Mesenchymal stem cell (in vitro differentiated cells and primary cell): ENCODE results near the gene RPS14.

Experiments used
- DNase-seq: peaks from one replicate; pipeline ENCODE4 v3.0.0-alpha.2; 2013
- H2AFZ ChIP-seq: one replicate; pipeline ENCODE4 v1.6.1; 2013; ENCODE audit warnings: low read depth, mild to moderate bottlenecking, control low read depth, inconsistent platforms, low read length, moderate library complexity
- H2AK5ac ChIP-seq: 2 replicates; pipeline ENCODE4 v1.6.1; 2013; ENCODE audit warnings: low read length, moderate library complexity, mild to moderate bottlenecking, inconsistent platforms; ENCODE audit not compliant: severe bottlenecking
- H2BK120ac ChIP-seq: one replicate; pipeline ENCODE4 v1.6.1; 2013; ENCODE audit warnings: low read depth, mild to moderate bottlenecking, inconsistent platforms, low read length, moderate library complexity
- H2BK12ac ChIP-seq, 2 experiments: one replicate each; pipeline ENCODE4 v1.6.1; 2013; ENCODE audit warnings: inconsistent platforms in 2 of 2, low read length in 2 of 2, mild to moderate bottlenecking in 2 of 2, moderate library complexity in 2 of 2, control low read depth in 1 of 2
- H2BK15ac ChIP-seq: one replicate; pipeline ENCODE4 v1.6.1; 2013; ENCODE audit warnings: mild to moderate bottlenecking, low read depth, inconsistent platforms; ENCODE audit not compliant: poor library complexity, severe bottlenecking
- H2BK5ac ChIP-seq: 2 replicates; pipeline ENCODE4 v1.6.1; 2013; ENCODE audit warnings: low read depth, mild to moderate bottlenecking, low read length, control low read depth, inconsistent platforms; ENCODE audit not compliant: poor library complexity, severe bottlenecking
- H3K14ac ChIP-seq, 2 experiments: one replicate each; pipeline ENCODE4 v1.6.1; 2013; ENCODE audit warnings: inconsistent platforms in 2 of 2, low read length in 2 of 2, control low read depth in 1 of 2, mild to moderate bottlenecking in 1 of 2, moderate library complexity in 1 of 2
- H3K18ac ChIP-seq, 2 experiments: one replicate each; pipeline ENCODE4 v1.6.1; 2013; ENCODE audit warnings: inconsistent platforms in 2 of 2, low read length in 2 of 2, control low read depth in 1 of 2, low read depth in 1 of 2, mild to moderate bottlenecking in 1 of 2
- H3K23ac ChIP-seq, 2 experiments: one replicate each; pipeline ENCODE4 v1.6.1; 2013; ENCODE audit warnings: inconsistent platforms in 2 of 2, low read length in 2 of 2, mild to moderate bottlenecking in 2 of 2, moderate library complexity in 2 of 2, control low read depth in 1 of 2
- H3K27ac ChIP-seq: 2 replicates; pipeline ENCODE4 v1.5.1; 2013; ENCODE audit warnings: mild to moderate bottlenecking, moderate library complexity, low read length, control low read depth, inconsistent platforms; ENCODE audit not compliant: poor library complexity, severe bottlenecking
- H3K27me3 ChIP-seq, 2 experiments: 2 replicates each; pipeline versions ENCODE4 v1.6.1 to v1.7.0; 2013; ENCODE audit warnings: low read length in 2 of 2, mild to moderate bottlenecking in 2 of 2, moderate library complexity in 2 of 2, control low read depth in 1 of 2, inconsistent platforms in 1 of 2; ENCODE audit not compliant: control insufficient read depth in 1 of 2, insufficient read depth in 1 of 2
- H3K36me3 ChIP-seq, 2 experiments: 2 replicates each; pipeline versions ENCODE4 v1.6.1 to v1.7.0; 2013; ENCODE audit warnings: low read length in 2 of 2, control low read depth in 1 of 2, inconsistent platforms in 1 of 2, low read depth in 1 of 2, mild to moderate bottlenecking in 1 of 2; ENCODE audit not compliant: insufficient read depth in 2 of 2, control insufficient read depth in 1 of 2
- H3K4ac ChIP-seq, 2 experiments: one replicate each; pipeline ENCODE4 v1.6.1; 2013; ENCODE audit warnings: inconsistent platforms in 2 of 2, low read length in 2 of 2, mild to moderate bottlenecking in 2 of 2, moderate library complexity in 2 of 2, control low read depth in 1 of 2, low read depth in 1 of 2
- H3K4me1 ChIP-seq: 2 replicates; pipeline ENCODE4 v1.6.1; 2013; ENCODE audit warnings: low read depth, low read length, control low read depth; ENCODE audit not compliant: control insufficient read depth, insufficient read depth
- H3K4me2 ChIP-seq: 2 replicates; pipeline ENCODE4 v1.6.1; 2013; ENCODE audit warnings: low read length, mild to moderate bottlenecking, inconsistent platforms; ENCODE audit not compliant: poor library complexity, severe bottlenecking
- H3K4me3 ChIP-seq, 2 experiments: 2 replicates each; pipeline versions ENCODE4 v1.5.1 to v1.7.0; 2013; ENCODE audit warnings: low read length in 2 of 2, mild to moderate bottlenecking in 2 of 2, control low read depth in 1 of 2, low read depth in 1 of 2; ENCODE audit not compliant: insufficient read depth in 1 of 2
- H3K79me1 ChIP-seq: replicated peaks from 2 replicates; pipeline ENCODE4 v1.6.1; 2013; ENCODE audit warnings: mild to moderate bottlenecking, control low read depth, low read length, inconsistent platforms; ENCODE audit not compliant: poor library complexity, severe bottlenecking
- H3K9ac ChIP-seq: 2 replicates; pipeline ENCODE4 v1.7.0; 2013; ENCODE audit warnings: mild to moderate bottlenecking, low read length, moderate library complexity
- H3K9me3 ChIP-seq: 2 replicates; pipeline ENCODE4 v1.7.0; 2013; ENCODE audit warnings: mild to moderate bottlenecking, low read length; ENCODE audit not compliant: control insufficient read depth
- H4K8ac ChIP-seq: one replicate; pipeline ENCODE4 v1.6.1; 2013; ENCODE audit warnings: inconsistent platforms, mild to moderate bottlenecking, low read length, moderate library complexity
- H4K91ac ChIP-seq: one replicate; pipeline ENCODE4 v1.6.1; 2013; ENCODE audit warnings: mild to moderate bottlenecking, low read length, inconsistent platforms
- WGBS: methylation state at CpG from one replicate; pipeline ENCODE4 v1.1.7; 2013; ENCODE audit warnings: mixed read lengths; 5-methylcytosine and 5-hydroxymethylcytosine counted together

RPS14 gene

DNA sequence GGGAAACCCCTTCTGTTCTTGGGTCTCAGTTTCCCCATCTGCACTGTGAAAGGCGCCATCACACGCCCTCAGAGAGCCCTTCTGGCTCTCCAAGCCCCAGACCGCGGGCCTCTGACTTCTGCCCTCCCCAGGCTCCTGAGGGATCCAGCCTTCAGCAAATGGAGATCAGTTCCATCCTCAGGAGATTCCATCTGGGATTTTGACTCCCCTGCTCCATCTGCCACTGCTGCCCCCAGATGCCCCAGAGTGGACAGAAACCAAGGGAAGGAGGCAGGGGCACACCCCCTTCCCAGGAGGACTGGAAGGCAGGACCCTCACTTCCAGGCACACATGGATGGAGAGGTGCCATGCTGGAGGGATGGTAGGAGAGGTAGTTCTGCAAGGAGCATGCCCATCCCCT is 18.7 kb upstream of the RPS14 start:
- Histone ChIP-seq H3K36me3 (no peaks in the 10 kb centered on the region), H3K27me3 (no peaks in the 10 kb centered on the region), H3K4me3 (no peak overlapping the region), H2BK120ac (no peak overlapping the region), H3K14ac (peak overlapping the region in 1 of 2 experiments; percentile 26), H3K4me2 (no peak overlapping the region), H3K79me1 (peaks cover 1% of the 10 kb centered on the region), H2AFZ (no peak overlapping the region), H3K27ac (peak overlapping the region; percentile 13), H3K23ac (no peak overlapping the region), H3K9ac (no peak overlapping the region), H4K91ac (no peak overlapping the region), H3K9me3 (no peaks in the 10 kb centered on the region), H2BK15ac (peak overlapping the region; percentile 5), H3K4ac (no peak overlapping the region), H2AK5ac (peak overlapping the region; percentile 37), H4K8ac (no peak overlapping the region), H3K18ac (peak overlapping the region in 1 of 2 experiments; percentile 16), H3K4me1 (peaks cover 35% of the 10 kb centered on the region), H2BK12ac (peak overlapping the region; percentile 4 to 51), H2BK5ac (no peak overlapping the region)
- no peak for DNase-seq
- WGBS = 97% methylated on average over 4 of the region's 4 CpGs

DNA sequence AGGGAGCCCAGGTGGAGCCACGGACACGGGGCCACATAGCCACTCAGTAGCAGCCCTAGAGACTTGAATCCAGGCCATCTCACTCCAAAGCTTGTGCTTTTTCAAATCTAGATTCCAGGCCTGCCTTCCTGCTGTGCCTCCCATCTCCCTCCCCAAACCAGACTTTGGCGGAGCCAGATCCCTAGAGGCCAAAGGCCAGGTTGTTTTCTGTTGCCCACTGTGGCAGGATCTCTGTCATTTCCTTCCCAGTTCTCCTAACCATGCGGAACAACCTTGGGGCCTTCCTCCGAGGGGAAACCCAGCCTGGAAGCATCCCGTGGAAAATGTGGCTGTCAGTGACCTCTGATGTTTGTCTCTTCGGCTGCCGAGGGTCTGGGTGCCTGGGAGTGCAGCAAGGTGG is 16.4 kb upstream of the RPS14 start:
- H2AFZ ChIP-seq = no peak overlapping the region
- H3K23ac ChIP-seq = no peak overlapping the region
- no peak overlapping the region for H3K4me2 ChIP-seq
- peaks cover 1% of the 10 kb centered on the region for H3K79me1 ChIP-seq
- WGBS = 63% methylated on average over 8 of the region's 8 CpGs
- no peak overlapping the region for H3K9ac ChIP-seq
- no peak overlapping the region for H3K4me3 ChIP-seq
- peak overlapping the region; percentile 75 for H2AK5ac ChIP-seq
- H4K8ac ChIP-seq = no peak overlapping the region
- H3K9me3 ChIP-seq = no peaks in the 10 kb centered on the region
- peak overlapping the region in 1 of 2 experiments; percentile 55 for H3K4ac ChIP-seq
- DNase-seq = no peak
- H2BK5ac ChIP-seq = no peak overlapping the region
- H3K27me3 ChIP-seq = no peaks in the 10 kb centered on the region
- H3K36me3 ChIP-seq = no peaks in the 10 kb centered on the region
- peak overlapping the region; percentile 73 for H2BK15ac ChIP-seq
- no peak overlapping the region for H4K91ac ChIP-seq
- no peak overlapping the region for H2BK120ac ChIP-seq
- no peak overlapping the region for H3K27ac ChIP-seq
- H2BK12ac ChIP-seq = peak overlapping the region in 1 of 2 experiments; percentile 68
- no peak overlapping the region for H3K14ac ChIP-seq
- H3K4me1 ChIP-seq = peaks cover 30% of the 10 kb centered on the region
- H3K18ac ChIP-seq = peak overlapping the region in 1 of 2 experiments; percentile 71

DNA sequence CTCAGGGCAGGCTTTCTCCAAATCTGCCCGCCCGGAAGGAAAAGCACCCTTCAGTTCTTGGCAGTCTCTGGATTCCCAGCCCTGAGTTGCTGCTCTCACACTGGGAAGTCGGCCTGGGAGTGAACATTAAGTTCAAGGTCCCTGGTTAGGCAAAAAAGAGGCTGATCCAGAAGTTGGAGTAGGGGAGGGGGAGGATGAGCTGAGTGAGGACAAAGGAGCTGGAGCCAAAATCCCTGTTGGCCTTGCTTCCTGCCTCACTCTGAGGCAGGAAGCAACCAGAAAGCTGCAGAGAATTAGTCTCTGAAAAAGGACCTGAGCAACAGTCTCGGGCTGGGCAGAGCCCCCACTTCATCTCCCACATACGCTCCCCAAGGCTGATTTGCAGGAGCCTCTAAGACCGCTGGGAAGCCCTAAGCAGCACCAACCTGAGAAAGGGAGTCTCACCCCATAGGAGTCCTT is 15.0 kb upstream of the RPS14 start:
- H4K8ac ChIP-seq = no peak overlapping the region
- H3K36me3 ChIP-seq = no peaks in the 10 kb centered on the region
- H3K4ac ChIP-seq = no peak overlapping the region
- no peak overlapping the region for H3K23ac ChIP-seq
- no peak overlapping the region for H3K18ac ChIP-seq
- peak overlapping the region; percentile 85 for H2BK5ac ChIP-seq
- H3K9ac ChIP-seq = peak overlapping the region; percentile 63
- H3K9me3 ChIP-seq = no peaks in the 10 kb centered on the region
- peak overlapping the region; percentile 6 for H3K27ac ChIP-seq
- H3K4me1 ChIP-seq = peaks cover 36% of the 10 kb centered on the region
- H3K4me3 ChIP-seq = no peak overlapping the region
- H2BK120ac ChIP-seq = no peak overlapping the region
- H4K91ac ChIP-seq = no peak overlapping the region
- peak overlapping the region; percentile 92 for H2AK5ac ChIP-seq
- no peak for DNase-seq
- peaks cover 1% of the 10 kb centered on the region for H3K79me1 ChIP-seq
- peak overlapping the region; percentile 73 for H2BK15ac ChIP-seq
- H3K4me2 ChIP-seq = no peak overlapping the region
- 55% methylated on average over 6 of the region's 6 CpGs for WGBS
- no peak overlapping the region for H2AFZ ChIP-seq
- no peak overlapping the region for H3K14ac ChIP-seq
- no peaks in the 10 kb centered on the region for H3K27me3 ChIP-seq
- H2BK12ac ChIP-seq = peak overlapping the region in 1 of 2 experiments; percentile 64

DNA sequence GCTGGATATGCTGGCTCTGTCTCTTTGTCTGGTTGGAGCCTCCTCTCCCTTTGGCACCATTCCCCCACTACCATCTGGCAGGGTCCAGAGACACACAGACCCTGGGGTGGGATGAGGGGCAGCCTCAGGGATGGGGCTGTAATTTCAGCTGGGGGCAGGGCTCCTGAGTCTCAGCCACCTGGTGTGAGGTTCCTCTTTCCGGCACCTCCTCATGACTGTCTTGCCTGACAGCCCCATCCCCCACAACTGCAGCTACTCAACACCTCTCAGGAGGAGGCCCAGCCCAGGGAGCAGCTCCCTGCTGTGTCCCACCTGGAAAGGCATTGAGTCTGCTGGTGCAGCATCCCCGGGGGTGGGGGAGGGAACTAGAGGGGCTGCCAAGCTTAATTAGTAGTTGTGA is 11.7 kb upstream of the RPS14 start:
- Histone ChIP-seq H2AFZ (no peak overlapping the region), H3K27ac (peak overlapping the region; percentile 18), H3K36me3 (no peaks in the 10 kb centered on the region), H3K9ac (no peak overlapping the region), H2BK12ac (no peak overlapping the region), H4K8ac (no peak overlapping the region), H2BK120ac (no peak overlapping the region), H3K4me2 (no peak overlapping the region), H2BK15ac (no peak overlapping the region), H3K4me1 (peaks cover 44% of the 10 kb centered on the region), H2AK5ac (peak overlapping the region; percentile 16), H4K91ac (no peak overlapping the region), H3K4ac (no peak overlapping the region), H3K9me3 (no peaks in the 10 kb centered on the region), H3K4me3 (no peak overlapping the region), H3K79me1 (peaks cover 1% of the 10 kb centered on the region), H2BK5ac (peak overlapping the region; percentile 44), H3K27me3 (no peaks in the 10 kb centered on the region), H3K23ac (no peak overlapping the region), H3K14ac (no peak overlapping the region), H3K18ac (no peak overlapping the region)
- no CpG with 5 or more reads among the region's 2 CpGs for WGBS
- DNase-seq = no peak
